A673 (cell line): ENCODE data around the gene SREBF2. TPM values are rescaled to one million over a fixed set of nuclear protein-coding genes. Genes with fewer than 3 reads are reported as not detected.
"Not testable (repeated sequence)": the region's sequence is repeated elsewhere in the genome, so short reads cannot be mapped to it uniquely, and the experiment has no call there.

Source experiments
- BruUV-seq: library from RNA; stranded (reverse); fragments of 400-500 nt; replicated peaks from 2 replicates; lab custom pipeline; 2021; lab: Mats Ljungman, UMichigan
- CTCF ChIA-PET: fragments of 300-600 bp; sonication (Branson Sonifier 250); formaldehyde crosslinking; loops from one replicate; lab custom pipeline; 2022; ENCODE audit warnings: antibody characterized with exemption; lab: Charles Lee
- POLR2A ChIA-PET: fragments of 300-600 bp; sonication (Branson Sonifier 250); formaldehyde crosslinking; loops from one replicate; lab custom pipeline; 2022; ENCODE audit warnings: antibody characterized with exemption; ENCODE audit not compliant: low non-redundant PET; lab: Charles Lee
- DNase-seq: peaks from one replicate; pipeline ENCODE4 v3.0.0-alpha.2; 2015; ENCODE audit warnings: low spot score
- H3K27ac ChIP-seq: fragments of 200-600 bp; sonication (generic); 2 replicates; pipeline ENCODE4 v1.5.1; 2016; ENCODE audit warnings: mixed run types, low read depth, mild to moderate bottlenecking, mixed read lengths, antibody characterized with exemption, low read length; ENCODE audit not compliant: poor library complexity, severe bottlenecking
- H3K27me3 ChIP-seq: fragments of 200-600 bp; sonication (generic); replicated peaks from 2 replicates; pipeline ENCODE4 v1.6.1; 2017; ENCODE audit warnings: mixed run types, low read depth, mild to moderate bottlenecking, mixed read lengths, antibody characterized with exemption, low read length; ENCODE audit not compliant: insufficient read depth, poor library complexity
- H3K36me3 ChIP-seq: fragments of 200-600 bp; sonication (generic); 2 replicates; pipeline ENCODE4 v1.6.1; 2016; ENCODE audit warnings: mixed run types, mild to moderate bottlenecking, mixed read lengths, antibody characterized with exemption, low read length; ENCODE audit not compliant: insufficient read depth, poor library complexity, severe bottlenecking
- H3K4me1 ChIP-seq: fragments of 200-600 bp; sonication (generic); 2 replicates; pipeline ENCODE4 v1.6.1; 2017; ENCODE audit warnings: mixed run types, mild to moderate bottlenecking, mixed read lengths, antibody characterized with exemption, low read length; ENCODE audit not compliant: insufficient read depth, poor library complexity, severe bottlenecking
- H3K4me3 ChIP-seq: fragments of 200-600 bp; sonication (generic); 2 replicates; pipeline ENCODE4 v1.5.1; 2016; ENCODE audit warnings: low read depth, mixed run types, mild to moderate bottlenecking, mixed read lengths, low read length; ENCODE audit not compliant: poor library complexity, severe bottlenecking
- H3K9me3 ChIP-seq: fragments of 200-600 bp; sonication (generic); 2 replicates; pipeline ENCODE4 v1.6.1; 2016; ENCODE audit warnings: mixed run types, low read depth, mild to moderate bottlenecking, mixed read lengths, antibody characterized with exemption, low read length; ENCODE audit not compliant: poor library complexity, severe bottlenecking
- EZH2 ChIP-seq: fragments of 200-600 bp; sonication (generic); IDR thresholded peaks from 2 replicates; pipeline ENCODE4 v1.6.1; 2017; ENCODE audit warnings: borderline replicate concordance, low read depth, mild to moderate bottlenecking, mixed read lengths, antibody characterized with exemption, low read length; ENCODE audit not compliant: poor library complexity, severe bottlenecking
- intact Hi-C: fragments of 100-400 bp; cut with micrococcal nuclease; formaldehyde crosslinking; loops from one replicate; pipeline ENCODE4 v1.10.0; 2022; ENCODE audit not compliant: unreplicated experiment
- total RNA-seq: library from RNA; stranded (reverse); gene quantifications from 2 replicates; pipeline ENCODE4 v1.2.3, GENCODE V29; 2021
- TF ChIP-seq, protein P1 (sequence below): fragments of 300-800, 200-600 bp; sonication (generic); conservative IDR thresholded peaks from 2 replicates; pipeline ENCODE4 v1.5.1; 2017; ENCODE audit warnings: low read depth, mild to moderate bottlenecking, antibody characterized with exemption, low read length, moderate library complexity, mixed read lengths

SREBF2 gene
- total RNA-seq, 1 experiment from 2014 or later: 141 TPM

DNA sequence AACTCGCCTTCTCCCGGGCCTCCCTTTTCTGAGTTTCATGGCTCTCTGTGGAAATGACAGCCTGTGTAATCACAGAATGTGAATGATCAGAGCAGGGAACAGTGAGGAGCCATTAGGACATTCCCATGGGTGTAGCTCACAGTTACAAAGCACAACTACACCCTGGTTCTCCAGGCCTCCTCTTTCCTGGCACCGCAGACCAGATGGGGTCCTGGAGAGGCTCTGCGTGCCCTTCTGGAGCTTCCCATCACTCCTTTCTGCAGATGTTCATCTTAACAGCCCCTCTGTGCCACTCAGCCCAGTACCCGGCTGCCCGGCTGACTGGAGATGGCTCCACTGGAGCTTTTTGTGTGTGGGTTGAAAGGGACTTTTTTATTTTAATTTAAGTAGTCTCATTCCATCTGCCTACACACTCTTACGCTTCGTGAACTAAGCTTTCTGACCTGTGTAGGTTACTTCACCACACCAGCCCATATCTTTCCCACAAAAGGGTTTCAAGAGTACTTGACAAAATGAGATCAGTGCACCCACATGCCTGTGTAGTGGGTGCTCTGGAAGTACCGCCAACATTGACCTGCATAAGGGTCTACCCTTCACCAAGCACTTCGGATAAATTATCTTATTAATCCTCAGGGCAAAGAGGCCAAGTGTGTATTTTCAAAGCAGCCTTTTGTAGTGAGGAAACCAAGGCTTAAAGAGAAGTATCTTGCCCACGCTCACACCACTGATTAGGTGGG lies 29.8 kb downstream of the SREBF2 start:
- no peak for DNase-seq
- intact Hi-C loops: no loop called here
- no peak overlapping the region for H3K4me3 ChIP-seq
- H3K27me3 ChIP-seq: no peaks in the 10 kb centered on the region
- H3K36me3 ChIP-seq: peaks cover 22% of the 10 kb centered on the region
- TF ChIP-seq, protein P1, sequence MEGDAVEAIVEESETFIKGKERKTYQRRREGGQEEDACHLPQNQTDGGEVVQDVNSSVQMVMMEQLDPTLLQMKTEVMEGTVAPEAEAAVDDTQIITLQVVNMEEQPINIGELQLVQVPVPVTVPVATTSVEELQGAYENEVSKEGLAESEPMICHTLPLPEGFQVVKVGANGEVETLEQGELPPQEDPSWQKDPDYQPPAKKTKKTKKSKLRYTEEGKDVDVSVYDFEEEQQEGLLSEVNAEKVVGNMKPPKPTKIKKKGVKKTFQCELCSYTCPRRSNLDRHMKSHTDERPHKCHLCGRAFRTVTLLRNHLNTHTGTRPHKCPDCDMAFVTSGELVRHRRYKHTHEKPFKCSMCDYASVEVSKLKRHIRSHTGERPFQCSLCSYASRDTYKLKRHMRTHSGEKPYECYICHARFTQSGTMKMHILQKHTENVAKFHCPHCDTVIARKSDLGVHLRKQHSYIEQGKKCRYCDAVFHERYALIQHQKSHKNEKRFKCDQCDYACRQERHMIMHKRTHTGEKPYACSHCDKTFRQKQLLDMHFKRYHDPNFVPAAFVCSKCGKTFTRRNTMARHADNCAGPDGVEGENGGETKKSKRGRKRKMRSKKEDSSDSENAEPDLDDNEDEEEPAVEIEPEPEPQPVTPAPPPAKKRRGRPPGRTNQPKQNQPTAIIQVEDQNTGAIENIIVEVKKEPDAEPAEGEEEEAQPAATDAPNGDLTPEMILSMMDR: no peak
- TF ChIP-seq EZH2: no peak
- ChIA-PET POLR2A (interaction anchor here (0.7 kb wide), 1 partner anchor 75 kb away, joined by 4 read pairs; no protein-coding TSS in a partner anchor), CTCF (interaction anchor here (0.8 kb wide), 1 partner anchor 166 kb away, joined by 4 read pairs; no protein-coding TSS in a partner anchor)
- peaks cover 26% of the 10 kb centered on the region for H3K4me1 ChIP-seq
- no peaks in the 10 kb centered on the region for H3K9me3 ChIP-seq
- peak overlapping the region; percentile 72 for H3K27ac ChIP-seq
- BruUV-seq: no TSS peak

DNA sequence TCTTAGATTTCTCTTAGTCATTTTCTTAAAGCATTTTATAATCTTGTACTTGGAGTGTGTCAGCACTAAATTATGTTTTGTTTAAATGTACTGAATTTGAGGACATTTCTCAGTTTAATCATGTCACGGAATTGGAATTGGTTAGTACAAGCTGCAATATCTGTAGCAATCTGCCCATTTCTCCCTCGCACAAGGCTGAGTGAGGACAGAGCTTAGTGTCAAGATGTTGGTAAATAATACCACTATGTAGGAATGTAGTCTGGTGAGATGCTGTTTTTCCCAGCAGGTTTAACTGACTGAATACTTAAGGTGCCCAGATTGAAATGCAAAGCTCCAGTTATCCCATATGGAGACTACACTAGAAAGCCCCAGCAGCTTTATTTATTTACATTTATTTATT lies 30.6 kb downstream of the SREBF2 start:
- H3K36me3 ChIP-seq: peaks cover 30% of the 10 kb centered on the region
- BruUV-seq: no TSS peak
- H3K4me1 ChIP-seq: peaks cover 26% of the 10 kb centered on the region
- H3K27ac ChIP-seq: peak overlapping the region; percentile 72
- H3K4me3 ChIP-seq: no peak overlapping the region
- intact Hi-C loops: no loop called here
- ChIA-PET CTCF (no interaction called here), POLR2A (no interaction called here)
- H3K9me3 ChIP-seq: no peaks in the 10 kb centered on the region
- H3K27me3 ChIP-seq: no peaks in the 10 kb centered on the region
- DNase-seq: no peak
- no peak for TF ChIP-seq EZH2
- TF ChIP-seq, protein P1: no peak

DNA sequence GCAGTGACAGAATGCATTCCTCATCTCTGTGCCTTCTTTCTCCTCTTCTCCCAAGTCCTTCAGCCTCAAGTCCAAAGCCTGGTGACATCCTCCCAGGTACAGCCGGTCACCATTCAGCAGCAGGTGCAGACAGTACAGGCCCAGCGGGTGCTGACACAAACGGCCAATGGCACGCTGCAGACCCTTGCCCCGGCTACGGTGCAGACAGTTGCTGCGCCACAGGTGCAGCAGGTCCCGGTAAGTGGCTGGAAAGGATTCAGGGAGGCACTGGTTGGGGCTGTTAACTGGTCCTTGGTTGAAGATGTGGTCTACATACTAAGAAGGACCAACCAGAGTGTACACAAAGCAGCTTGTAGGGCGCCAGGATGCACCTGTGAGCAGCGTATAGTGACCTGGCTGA lies 35.7 kb downstream of the SREBF2 start:
- H3K4me3 ChIP-seq: no peak overlapping the region
- no peaks in the 10 kb centered on the region for H3K9me3 ChIP-seq
- ChIA-PET CTCF (interaction anchor here (1.6 kb wide), 1 partner anchor 171 kb away, joined by 4 read pairs; no protein-coding TSS in a partner anchor), POLR2A (no interaction called here)
- no peak overlapping the region for H3K27ac ChIP-seq
- TF ChIP-seq, protein P1: no peak
- TF ChIP-seq EZH2: no peak
- H3K4me1 ChIP-seq: no peaks in the 10 kb centered on the region
- BruUV-seq: no TSS peak
- peaks cover 67% of the 10 kb centered on the region for H3K36me3 ChIP-seq
- H3K27me3 ChIP-seq: no peaks in the 10 kb centered on the region
- DNase-seq: no peak
- intact Hi-C loops: no loop called here

DNA sequence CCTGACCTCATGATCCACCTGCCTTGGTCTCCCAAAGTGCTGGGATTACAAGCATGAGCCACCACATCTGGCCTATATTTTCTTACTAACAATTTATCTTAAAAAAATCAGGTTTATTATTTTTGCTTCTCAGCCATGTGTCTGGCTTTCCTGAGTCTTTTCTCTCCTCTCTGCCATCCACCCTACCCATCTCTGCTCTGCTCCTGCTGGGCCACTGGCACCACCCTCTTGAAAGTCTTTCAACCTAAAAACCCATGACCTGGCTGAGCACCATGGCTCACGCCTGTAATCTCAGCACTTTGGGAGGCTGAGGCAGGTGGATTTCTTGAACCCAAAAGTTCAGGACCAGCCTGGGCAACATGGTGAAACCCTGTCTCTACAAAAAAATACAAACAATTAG lies 37.2 kb downstream of the SREBF2 start:
- DNase-seq, H3K4me3 ChIP-seq, CTCF ChIA-PET, H3K9me3 ChIP-seq, H3K4me1 ChIP-seq, H3K27ac ChIP-seq, BruUV-seq, POLR2A ChIA-PET, H3K27me3 ChIP-seq, intact Hi-C loops: not testable (repeated sequence)
- peaks cover 81% of the 10 kb centered on the region for H3K36me3 ChIP-seq
